AG10803 (cell line): ENCODE measurements around the gene MAN1B1.

Source experiments
- DNase-seq: peaks from one replicate; pipeline ENCODE4 v3.0.0; 2010; ENCODE audit warnings: low read depth
- H3K4me3 ChIP-seq: 2 replicates; pipeline ENCODE4 v1.5.1; 2011; ENCODE audit warnings: mild to moderate bottlenecking, low read length, control low read depth
- CTCF ChIP-seq: conservative IDR thresholded peaks from 2 replicates; pipeline ENCODE4 v1.5.1; 2011; ENCODE audit warnings: mild to moderate bottlenecking, low read length, control low read depth, inconsistent platforms

MAN1B1 gene

DNA sequence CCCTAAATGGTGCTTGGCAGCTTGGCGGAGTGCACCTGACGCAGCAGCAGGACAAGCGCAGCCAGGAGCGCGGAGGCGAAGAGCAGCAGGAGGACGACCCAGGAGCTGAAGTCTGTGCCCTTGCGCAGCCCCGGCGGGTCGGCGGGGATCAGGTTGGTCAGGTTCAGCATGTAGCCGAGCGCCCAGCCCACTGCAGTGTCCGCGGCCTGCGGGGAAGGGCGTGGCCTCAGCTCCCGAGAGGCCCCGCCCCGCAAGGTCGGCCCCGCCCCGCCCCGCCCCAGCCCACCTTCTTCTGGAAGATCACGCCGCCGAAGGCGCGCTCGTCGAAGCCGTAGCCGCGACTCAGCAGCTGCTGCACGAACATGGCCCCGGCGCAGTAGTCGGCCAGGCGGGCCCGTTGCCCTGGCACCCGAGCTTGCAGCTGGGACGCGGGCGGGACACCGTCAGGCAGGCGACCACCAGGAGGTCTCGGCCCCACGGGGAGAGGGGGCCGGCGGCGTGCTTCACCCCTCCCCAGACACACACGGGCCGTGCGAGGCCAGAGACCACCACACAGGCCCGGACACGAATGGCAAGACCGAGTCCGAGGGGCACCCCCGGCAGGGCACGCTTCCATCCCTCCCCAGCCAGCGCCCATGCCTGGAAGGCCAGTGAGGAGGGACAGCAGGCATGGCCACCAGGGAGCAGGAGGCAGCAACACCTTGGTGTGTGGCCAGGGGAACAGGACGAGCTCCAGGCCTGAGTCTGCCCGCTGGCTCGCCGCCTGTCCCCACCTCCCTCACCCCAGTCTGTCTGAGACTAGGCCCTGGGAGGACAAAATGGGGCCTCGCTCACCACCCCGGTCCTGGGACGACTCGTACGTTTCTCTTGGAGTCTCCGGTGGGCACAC lies 37.9 kb upstream of the MAN1B1 start:
- no peak overlapping the region for H3K4me3 ChIP-seq
- TF ChIP-seq CTCF = no peak
- DNase-seq = no peak

GRCh38 chr9:137049544-137050449 lies 37.0 kb upstream of the MAN1B1 start:
- peak; percentile 53 for TF ChIP-seq CTCF
- DNase-seq = peak; percentile 24
- H3K4me3 ChIP-seq = no peak overlapping the region

DNA sequence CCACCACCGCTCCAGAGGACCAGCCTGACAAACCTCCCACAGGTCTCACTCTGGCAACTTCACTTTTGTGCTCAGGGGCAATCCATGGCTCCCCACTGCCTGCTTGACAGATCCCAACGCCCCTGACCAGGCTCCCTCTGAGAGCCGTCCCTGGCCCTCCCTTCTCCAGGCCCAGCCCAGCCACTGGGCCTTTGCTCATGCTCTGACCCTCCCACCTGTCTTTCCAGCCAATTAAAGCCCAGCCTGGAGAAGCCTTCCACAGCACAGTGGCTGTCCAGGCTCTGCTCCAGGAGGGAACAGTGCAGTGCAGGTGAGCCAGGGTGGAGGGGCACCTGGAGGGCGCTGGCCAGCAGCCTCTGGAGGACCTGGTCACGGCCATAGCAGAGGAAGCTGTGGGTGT lies 36.2 kb upstream of the MAN1B1 start:
- no peak overlapping the region for H3K4me3 ChIP-seq
- no peak for TF ChIP-seq CTCF
- DNase-seq = no peak

GRCh38 chr9:137051145-137051724 lies 35.5 kb upstream of the MAN1B1 start:
- no peak for TF ChIP-seq CTCF
- DNase-seq = no peak
- no peak overlapping the region for H3K4me3 ChIP-seq

GRCh38 chr9:137052293-137052692 lies 34.5 kb upstream of the MAN1B1 start:
- TF ChIP-seq CTCF = no peak
- no peak for DNase-seq
- no peak overlapping the region for H3K4me3 ChIP-seq

DNA sequence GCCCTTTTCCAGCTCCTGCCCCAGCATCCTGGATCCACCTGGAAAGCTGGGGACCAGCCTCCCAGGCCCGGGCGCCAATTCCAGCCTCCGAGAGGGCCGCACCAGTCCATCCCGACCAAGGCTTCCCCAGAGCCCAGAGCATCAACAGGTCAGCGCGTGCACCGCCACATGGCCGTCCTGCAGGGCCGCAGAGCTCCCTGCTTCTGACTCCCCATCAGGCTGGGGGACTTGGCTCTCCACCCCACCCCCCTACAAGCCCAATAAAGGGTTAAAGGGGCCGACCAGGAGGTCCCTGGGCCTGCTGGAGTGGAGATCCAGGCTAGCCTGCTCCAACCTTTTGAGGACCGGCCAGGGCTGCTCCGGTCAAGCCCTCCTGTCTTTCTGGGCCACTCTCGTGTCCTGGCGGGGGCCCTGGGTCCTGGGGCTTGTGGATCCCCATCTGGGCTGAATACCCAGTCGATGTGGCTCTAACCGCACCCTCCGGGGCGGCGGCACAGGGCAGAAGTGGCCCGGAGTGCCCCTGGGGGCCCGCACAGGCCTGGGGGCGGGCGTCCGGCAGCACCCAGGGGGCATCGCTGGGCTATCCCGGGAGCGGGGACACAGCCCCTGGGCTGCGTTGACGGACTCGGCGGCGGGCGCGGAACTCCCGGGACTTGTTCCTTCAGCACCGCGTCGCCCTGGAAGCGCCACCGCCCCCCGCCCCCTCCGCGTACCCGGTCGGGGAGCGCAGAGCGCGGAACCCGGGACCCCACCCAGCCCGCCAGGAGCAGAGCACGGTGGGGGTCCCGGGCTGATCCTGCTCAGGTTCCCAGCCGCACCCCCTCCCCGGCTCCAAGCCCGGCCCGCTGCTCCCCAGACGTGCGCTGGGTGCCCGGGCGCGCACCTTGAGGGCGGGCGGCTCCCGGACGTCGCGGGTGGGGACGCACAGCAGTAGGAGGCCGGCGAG lies 33.5 kb upstream of the MAN1B1 start:
- no peak for DNase-seq
- TF ChIP-seq CTCF = no peak
- H3K4me3 ChIP-seq = no peak overlapping the region
